Common myeloid progenitor, CD34-positive (primary cell): ENCODE measurements around the gene CDC42BPG.

Experiments
- CTCF ChIA-PET: fragments of 350-600 bp; sonication (Branson Sonifier 250); formaldehyde crosslinking; loops from one replicate; lab custom pipeline; 2021; ENCODE audit warnings: antibody characterized with exemption; lab: Charles Lee
- POLR2A ChIA-PET: fragments of 350-600 bp; sonication (Branson Sonifier 250); formaldehyde crosslinking; loops from one replicate; lab custom pipeline; 2021; ENCODE audit warnings: antibody characterized with exemption; lab: Charles Lee
- DNase-seq, 3 donors: peaks; one replicate each; pipeline versions ENCODE4 v3.0.0 to v3.0.0-alpha.2; 2013
- H3K27ac ChIP-seq, 2 experiments: 1 replicate in 1 of 2; 2 replicates in 1 of 2; pipeline ENCODE4 v1.7.0; 2013; ENCODE audit warnings: inconsistent platforms in 2 of 2, low read length in 2 of 2, mild to moderate bottlenecking in 2 of 2, low read depth in 1 of 2, moderate library complexity in 1 of 2; ENCODE audit not compliant: severe bottlenecking in 2 of 2, insufficient read depth in 1 of 2, poor library complexity in 1 of 2
- H3K27me3 ChIP-seq, 5 experiments: replicated peaks in 2 of 5; 1 replicate in 3 of 5; 2 replicates in 2 of 5; pipeline versions ENCODE4 v1.6.1 to v1.7.0; 2013; ENCODE audit warnings: low read length in 4 of 5, mild to moderate bottlenecking in 2 of 5, moderate library complexity in 2 of 5, inconsistent platforms in 1 of 5; ENCODE audit not compliant: insufficient read depth in 5 of 5, control insufficient read depth in 4 of 5
- H3K36me3 ChIP-seq, 4 experiments: 1 replicate in 2 of 4; 2 replicates in 2 of 4; pipeline versions ENCODE4 v1.6.1 to v1.7.0; 2013; ENCODE audit warnings: low read length in 3 of 4, control low read depth in 1 of 4, mild to moderate bottlenecking in 1 of 4; ENCODE audit not compliant: control insufficient read depth in 4 of 4, insufficient read depth in 4 of 4
- H3K4me1 ChIP-seq, 4 experiments: 1 replicate in 3 of 4; 2 replicates in 1 of 4; pipeline versions ENCODE4 v1.6.1 to v1.7.1; 2013; ENCODE audit warnings: low read length in 3 of 4, mild to moderate bottlenecking in 3 of 4, control low read depth in 1 of 4, inconsistent platforms in 1 of 4, moderate library complexity in 1 of 4; ENCODE audit not compliant: control insufficient read depth in 4 of 4, insufficient read depth in 4 of 4; ENCODE audit errors: control extremely low read depth in 1 of 4
- H3K4me3 ChIP-seq, 7 experiments: 1 replicate in 4 of 7; 2 replicates in 3 of 7; pipeline versions ENCODE4 v1.5.1 to v1.7.0; 2013; ENCODE audit warnings: mild to moderate bottlenecking in 7 of 7, low read length in 6 of 7, moderate library complexity in 6 of 7, inconsistent platforms in 2 of 7, low read depth in 2 of 7, control low read depth in 1 of 7; ENCODE audit not compliant: insufficient read depth in 4 of 7, control insufficient read depth in 1 of 7; ENCODE audit errors: extremely low read depth in 1 of 7
- H3K9me3 ChIP-seq, 5 experiments: 1 replicate in 4 of 5; 2 replicates in 1 of 5; pipeline versions ENCODE4 v1.6.1 to v1.7.1; 2013; ENCODE audit warnings: low read length in 4 of 5, mild to moderate bottlenecking in 2 of 5, inconsistent platforms in 1 of 5, low read depth in 1 of 5, moderate library complexity in 1 of 5; ENCODE audit not compliant: control insufficient read depth in 4 of 5, insufficient read depth in 2 of 5; ENCODE audit errors: control extremely low read depth in 1 of 5
- WGBS: methylation state at CpG from one replicate; pipeline ENCODE4 v1.1.5; 2013; ENCODE audit not compliant: insufficient coverage; 5-methylcytosine and 5-hydroxymethylcytosine counted together

Gene CDC42BPG

GRCh38 chr11:64865286-64866172 lies 21.1 kb upstream of the CDC42BPG start:
- WGBS: 97% methylated on average over 9 of the region's 15 CpGs

DNA sequence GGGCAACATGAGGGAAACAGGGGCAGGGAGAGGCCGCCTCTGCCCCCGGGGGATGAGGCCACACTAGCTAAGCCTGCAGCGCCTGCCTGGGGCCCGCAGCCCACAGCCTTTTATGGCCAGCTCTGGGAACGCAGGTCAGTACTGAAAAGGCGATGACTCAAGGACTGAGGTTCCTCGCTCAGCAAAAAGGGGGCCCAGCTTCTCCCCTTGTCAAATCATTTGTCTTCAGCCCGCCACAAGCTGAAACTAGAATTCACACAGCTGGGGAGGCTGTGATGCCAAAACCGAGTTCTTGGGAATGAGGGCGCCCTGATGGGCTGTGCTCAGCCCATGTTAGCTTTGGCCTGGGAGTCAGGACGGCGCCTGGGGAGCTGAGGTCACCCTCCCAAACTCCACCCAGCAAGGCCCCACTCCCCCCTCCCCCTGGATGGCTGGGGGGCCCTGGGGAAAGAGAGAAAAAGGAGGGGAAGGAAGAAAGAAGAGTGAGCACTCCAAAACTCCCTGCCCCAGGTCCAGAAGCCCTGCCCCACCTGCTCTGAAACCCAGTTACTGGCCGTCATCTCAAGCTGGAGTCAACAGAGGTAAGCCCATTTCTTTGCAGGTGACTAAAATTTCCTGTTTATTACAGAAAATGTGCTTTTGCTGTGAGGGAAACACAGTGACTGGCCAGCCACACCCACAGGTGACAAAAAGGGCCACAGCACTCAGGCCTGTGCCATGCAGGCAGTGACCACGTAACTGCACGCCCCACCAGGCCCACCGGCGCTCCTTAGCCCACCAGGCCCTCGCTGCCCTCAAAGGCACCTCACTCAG lies 20.2 kb upstream of the CDC42BPG start:
- peak in 2 of 3 donors; percentile 55 to 64 for DNase-seq
- H3K4me3 ChIP-seq: no peak overlapping the region
- ChIA-PET POLR2A (interaction anchor here (0.9 to 1.3 kb wide), 4 partner anchors 9 to 17 kb away, joined by 3 to 4 read pairs (median 4); no protein-coding TSS in a partner anchor), CTCF (interaction anchor here (0.7 to 33.3 kb wide), 5 partner anchors 15 to 132 kb away, joined by 3 to 1071 read pairs (median 3); partner anchors contain the start of genes BATF2, CDC42BPG and EHD1)
- H3K9me3 ChIP-seq: no peaks in the 10 kb centered on the region
- WGBS: 67% methylated on average over 16 of the region's 18 CpGs
- H3K36me3 ChIP-seq: peaks cover 0 to 26% (median 6%) of the 10 kb centered on the region in 4 experiments
- peak overlapping the region in 1 of 2 experiments; percentile 64 for H3K27ac ChIP-seq
- H3K4me1 ChIP-seq: peaks cover 7 to 62% (median 51%) of the 10 kb centered on the region in 4 experiments
- H3K27me3 ChIP-seq: no peaks in the 10 kb centered on the region

More at GRCh38 chr11:64865286-64866172, 21.1 kb upstream of the CDC42BPG start:
- Histone ChIP-seq H3K27ac (peak overlapping the region in 1 of 2 experiments; percentile 64), H3K27me3 (no peaks in the 10 kb centered on the region), H3K4me1 (peaks cover 7 to 62% (median 51%) of the 10 kb centered on the region in 4 experiments), H3K36me3 (peaks cover 0 to 32% (median 6%) of the 10 kb centered on the region in 4 experiments), H3K9me3 (no peaks in the 10 kb centered on the region), H3K4me3 (no peak overlapping the region)
- DNase-seq: no peak
- ChIA-PET CTCF (interaction anchor here (0.7 to 33.3 kb wide), 4 partner anchors 16 to 131 kb away, joined by 3 to 1071 read pairs (median 136); partner anchors contain the start of genes BATF2, CDC42BPG and EHD1), POLR2A (interaction anchor here (1.0 to 1.3 kb wide), 2 partner anchors 12 to 17 kb away, joined by 3 to 4 read pairs; no protein-coding TSS in a partner anchor)

DNA sequence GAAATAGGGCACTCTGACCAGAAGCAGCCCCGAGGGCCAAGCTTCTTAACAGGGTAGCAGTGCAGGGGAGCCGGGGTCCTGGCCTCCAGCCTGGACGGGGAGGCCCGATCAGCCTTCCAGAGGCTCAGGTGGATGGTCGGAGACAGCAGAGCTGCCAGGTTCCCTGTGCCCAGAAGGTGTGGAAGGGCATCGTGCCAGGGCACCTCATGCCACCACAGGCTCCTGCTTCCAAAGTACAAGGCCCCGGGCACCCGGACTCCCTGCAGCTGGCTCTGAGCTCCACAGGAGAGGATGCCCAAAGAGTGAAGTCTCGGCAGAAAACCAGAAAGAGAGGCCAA lies 19.7 kb upstream of the CDC42BPG start:
- H3K4me1 ChIP-seq: peaks cover 13 to 63% (median 52%) of the 10 kb centered on the region in 4 experiments
- H3K36me3 ChIP-seq: peaks cover 0 to 21% (median 6%) of the 10 kb centered on the region in 4 experiments
- H3K9me3 ChIP-seq: no peaks in the 10 kb centered on the region
- ChIA-PET CTCF (interaction anchor here (0.9 to 33.3 kb wide), 3 partner anchors 14 to 25 kb away, joined by 3 to 1071 read pairs (median 268); partner anchors contain the start of genes CDC42BPG and EHD1), POLR2A (interaction anchor here (0.9 to 1.3 kb wide), 5 partner anchors 9 to 16 kb away, joined by 3 to 4 read pairs (median 4); partner anchors contain the start of gene EHD1)
- no peaks in the 10 kb centered on the region for H3K27me3 ChIP-seq
- H3K4me3 ChIP-seq: no peak overlapping the region
- H3K27ac ChIP-seq: peak overlapping the region in 1 of 2 experiments; percentile 64
- no peak for DNase-seq
- 87% methylated on average over 9 of the region's 9 CpGs for WGBS

DNA sequence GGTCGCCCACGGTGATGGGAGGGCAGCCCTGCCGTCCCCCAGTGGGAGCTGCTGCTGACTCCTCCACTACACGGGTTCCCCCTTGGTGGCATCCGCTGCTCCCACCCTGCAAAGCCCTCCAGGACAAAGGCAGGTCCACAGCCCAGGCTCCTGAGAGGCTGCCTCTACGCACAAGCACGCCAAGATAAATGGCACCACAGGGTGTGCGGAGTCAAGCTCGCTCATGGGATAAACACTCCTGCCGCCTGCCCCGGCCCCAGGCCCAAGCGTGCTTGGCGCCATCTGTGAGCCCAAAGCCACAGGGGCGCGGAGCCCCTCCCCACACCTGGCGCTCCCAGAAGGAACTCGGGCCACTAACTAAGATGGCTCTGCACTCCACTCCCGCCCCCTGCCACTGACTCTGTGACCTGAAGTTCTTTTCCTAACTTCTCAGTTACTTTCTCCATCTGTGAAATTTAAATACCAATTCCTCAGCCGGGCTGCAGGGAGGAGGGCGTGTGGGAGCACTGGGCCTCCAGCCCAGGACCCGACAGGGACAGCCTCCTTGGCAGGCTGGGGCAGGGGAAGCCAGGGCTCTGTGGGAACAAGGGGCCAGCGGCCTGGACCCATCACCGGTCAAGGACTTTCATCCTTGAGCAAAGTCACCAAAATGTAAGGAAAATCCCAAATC lies 19.1 kb upstream of the CDC42BPG start:
- ChIA-PET POLR2A (interaction anchor here (0.9 kb wide), 3 partner anchors 10 to 15 kb away, joined by 4 read pairs; partner anchors contain the start of gene EHD1), CTCF (interaction anchor here (0.9 to 33.3 kb wide), 3 partner anchors 14 to 27 kb away, joined by 3 to 1071 read pairs (median 268); partner anchors contain the start of genes CDC42BPG and EHD1)
- Histone ChIP-seq H3K27ac (no peak overlapping the region), H3K27me3 (no peaks in the 10 kb centered on the region), H3K36me3 (peaks cover 0 to 21% (median 6%) of the 10 kb centered on the region in 4 experiments), H3K4me3 (no peak overlapping the region), H3K4me1 (peaks cover 15 to 69% (median 57%) of the 10 kb centered on the region in 4 experiments), H3K9me3 (no peaks in the 10 kb centered on the region)
- 95% methylated on average over 23 of the region's 23 CpGs for WGBS
- DNase-seq: no peak

DNA sequence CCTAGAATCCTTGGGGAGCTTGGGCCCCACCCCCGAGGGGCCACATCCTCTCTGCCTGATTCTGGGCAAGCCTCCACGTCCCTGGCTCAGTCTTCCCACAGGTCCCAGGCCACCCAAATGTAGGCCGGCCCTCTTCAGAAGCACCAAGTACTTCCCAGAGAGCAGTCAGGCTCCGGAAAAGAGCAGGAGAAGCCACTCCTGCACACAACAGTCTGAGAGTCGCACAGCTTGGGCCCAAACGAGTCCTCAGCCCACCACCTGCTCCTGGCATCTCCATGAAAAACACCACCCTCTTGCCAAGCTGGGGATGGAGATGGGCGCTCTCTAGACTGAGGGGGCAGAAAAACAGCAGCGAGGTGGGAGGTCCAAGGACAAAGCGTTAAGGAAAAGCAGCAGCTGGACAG lies 18.5 kb upstream of the CDC42BPG start:
- Histone ChIP-seq H3K4me3 (no peak overlapping the region), H3K36me3 (peaks cover 0 to 16% (median 5%) of the 10 kb centered on the region in 4 experiments), H3K27ac (no peak overlapping the region), H3K9me3 (no peaks in the 10 kb centered on the region), H3K4me1 (peaks cover 15 to 74% (median 60%) of the 10 kb centered on the region in 4 experiments), H3K27me3 (no peaks in the 10 kb centered on the region)
- WGBS: 82% methylated on average over 9 of the region's 9 CpGs
- ChIA-PET POLR2A (no interaction called here), CTCF (interaction anchor here (0.9 to 33.3 kb wide), 3 partner anchors 13 to 27 kb away, joined by 3 to 1071 read pairs (median 268); partner anchors contain the start of genes CDC42BPG and EHD1)
- DNase-seq: no peak
